Adipose tissue (tissue), 3 donors: ENCODE data around the gene PEX16. TPM values are rescaled to one million over a fixed set of nuclear protein-coding genes. Genes with fewer than 3 reads are reported as not detected.

Experiments
- H3K27ac ChIP-seq: one replicate; pipeline ENCODE4 v1.5.1; 2013; ENCODE audit warnings: low read depth, low read length
- WGBS, 3 donors: extraction: QIAGEN DNeasy Blood & Tissue Kit; methylation state at CpG; one replicate each; pipeline ENCODE4 v1.1.7; 2013; 5-methylcytosine and 5-hydroxymethylcytosine counted together
- polyA plus RNA-seq, 3 donors: library from polyadenylated mRNA; stranded (reverse); fragments of 200-250 nt; gene quantifications; one replicate each; pipeline ENCODE4 v1.2.3, GENCODE V29; 2013
- donor health status: healthy with polysubstance abuse.
- donor health status: Bipolar disorder and iron deficiency.
- donor health status: healthy.

PEX16 gene
- polyA plus RNA-seq, 3 donors = 17.9 to 40.8 (median 35.1) TPM

DNA sequence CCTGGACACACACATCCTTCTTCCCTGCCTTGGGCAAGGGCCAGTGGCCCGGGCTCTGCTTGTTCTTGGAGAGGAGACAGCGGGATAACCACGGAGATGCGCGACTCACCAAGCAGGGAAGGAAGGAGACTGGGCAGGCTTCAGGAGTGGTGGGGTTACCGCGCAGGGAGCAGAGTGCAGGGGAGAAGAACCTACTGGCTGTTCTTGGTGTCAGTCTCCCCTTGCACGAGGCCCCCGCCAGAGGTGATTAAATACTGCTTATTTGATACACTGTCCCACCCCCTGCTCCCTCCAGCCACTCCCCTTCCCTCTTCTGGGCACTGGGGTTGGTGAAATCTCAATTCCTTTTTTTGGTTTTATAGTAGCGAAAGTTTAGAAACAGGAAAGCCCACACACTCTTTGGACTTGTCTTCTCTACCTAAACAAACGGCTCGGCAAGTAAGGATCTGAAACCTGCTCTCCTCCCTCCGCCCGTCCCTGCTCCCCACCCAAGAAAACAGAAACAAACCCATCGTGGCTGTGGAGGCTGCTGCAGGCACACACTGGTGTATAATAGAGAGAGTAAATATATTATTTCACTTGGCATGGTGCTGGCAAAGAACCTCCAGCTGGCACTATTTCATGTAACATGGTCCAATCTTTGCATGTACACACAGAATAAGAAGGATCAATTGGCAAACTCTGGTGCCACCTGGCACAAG lies 15.6 kb upstream of the PEX16 start:
- no peak overlapping the region for H3K27ac ChIP-seq
- WGBS, 3 donors = 64 to 78% (median 74%) methylated on average over 15 of the region's 15 CpGs

GRCh38 chr11:45932217-45932616 lies 14.5 kb upstream of the PEX16 start:
- no peak overlapping the region for H3K27ac ChIP-seq
- 84 to 88% (median 88%) methylated on average over 8 of the region's 8 CpGs for WGBS, 3 donors

DNA sequence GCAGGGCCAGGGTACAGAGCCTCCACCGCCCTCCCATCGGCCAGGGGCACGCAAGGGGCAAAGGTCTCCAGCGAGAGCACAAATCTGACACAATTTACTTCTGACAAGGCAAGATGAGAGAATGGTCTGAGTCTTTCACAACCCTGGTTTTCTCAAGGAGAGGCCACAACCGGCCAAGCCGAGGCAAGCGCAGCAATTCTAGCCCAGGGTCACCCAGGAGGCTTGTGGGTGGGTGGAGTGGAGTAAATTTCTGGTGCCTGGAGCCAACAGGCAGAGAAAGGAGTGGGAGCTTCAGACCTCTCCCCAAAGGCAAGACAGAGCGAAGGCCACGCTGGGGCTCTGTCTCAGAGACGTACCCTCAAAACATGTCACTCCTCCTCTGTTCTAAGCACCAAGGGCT lies 14.1 kb upstream of the PEX16 start:
- WGBS, 3 donors = 59 to 83% (median 79%) methylated on average over 10 of the region's 10 CpGs
- no peak overlapping the region for H3K27ac ChIP-seq

GRCh38 chr11:45930951-45931570 lies 13.4 kb upstream of the PEX16 start:
- H3K27ac ChIP-seq = no peak overlapping the region
- WGBS, 3 donors = 83 to 89% (median 89%) methylated on average over 8 of the region's 8 CpGs

DNA sequence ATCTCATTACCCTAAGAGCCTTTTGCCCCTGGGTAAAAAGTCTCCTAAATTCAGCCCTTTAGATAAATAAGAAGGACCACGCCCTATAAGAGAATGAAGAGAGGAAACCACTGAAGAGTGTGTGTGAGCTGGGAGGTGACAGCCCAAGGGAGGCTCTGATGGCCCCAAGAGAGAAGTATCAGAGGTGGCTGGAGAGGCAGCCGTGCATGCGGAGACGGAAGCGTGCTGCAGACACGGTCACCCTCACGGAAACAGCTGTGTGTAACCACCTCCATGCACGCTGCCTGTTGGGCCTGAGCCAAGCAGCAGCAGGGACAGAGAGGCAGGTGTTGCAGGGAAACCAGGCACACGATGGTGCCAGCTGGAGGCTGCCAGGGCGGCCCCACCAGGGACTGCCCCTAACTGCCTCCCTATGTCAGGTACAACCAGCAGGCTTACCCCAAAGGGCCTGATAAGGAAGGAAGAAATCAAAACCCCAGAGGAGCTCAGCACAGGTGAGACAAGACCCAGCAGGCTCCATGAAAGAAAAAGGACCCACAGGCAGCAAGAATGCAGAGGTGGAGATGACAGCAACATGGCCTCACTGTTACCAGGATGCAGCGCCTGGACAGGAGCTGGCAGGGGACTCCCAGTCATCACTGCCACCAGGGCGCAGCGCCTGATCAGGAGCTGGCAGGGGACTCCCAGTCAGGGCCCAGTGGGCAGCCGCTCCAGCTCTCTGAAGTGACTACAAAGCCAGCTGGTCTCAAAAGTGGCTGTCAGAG lies 12.5 kb upstream of the PEX16 start:
- 45 to 69% (median 66%) methylated on average over 14 of the region's 14 CpGs for WGBS, 3 donors
- no peak overlapping the region for H3K27ac ChIP-seq

GRCh38 chr11:45929486-45930030 lies 11.9 kb upstream of the PEX16 start:
- 70 to 78% (median 73%) methylated on average over 10 of the region's 10 CpGs for WGBS, 3 donors
- no peak overlapping the region for H3K27ac ChIP-seq

GRCh38 chr11:45928535-45929215 lies 11.0 kb upstream of the PEX16 start:
- 74 to 81% (median 78%) methylated on average over 13 of the region's 13 CpGs for WGBS, 3 donors

GRCh38 chr11:45927684-45928413 lies 10.2 kb upstream of the PEX16 start:
- no peak overlapping the region for H3K27ac ChIP-seq
- WGBS, 3 donors = 90 to 96% (median 95%) methylated on average over 27 of the region's 27 CpGs

More at GRCh38 chr11:45928535-45929215, 11.0 kb upstream of the PEX16 start:
- no peak overlapping the region for H3K27ac ChIP-seq

DNA sequence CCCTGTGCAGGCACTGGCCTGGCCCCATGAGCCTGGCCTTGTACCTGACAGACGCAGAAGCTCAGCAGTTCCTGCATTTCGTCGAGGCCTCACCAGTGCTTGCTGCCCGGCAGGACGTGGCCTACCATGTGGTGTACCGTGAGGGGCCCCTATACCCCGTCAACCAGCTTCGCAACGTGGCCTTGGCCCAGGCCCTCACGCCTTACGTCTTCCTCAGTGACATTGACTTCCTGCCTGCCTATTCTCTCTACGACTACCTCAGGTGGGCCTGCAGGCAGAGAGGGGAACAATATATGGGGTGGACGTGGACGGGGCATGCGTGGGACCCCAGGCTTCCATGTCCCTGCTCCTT lies 9.6 kb upstream of the PEX16 start:
- H3K27ac ChIP-seq = no peak overlapping the region
- WGBS, 3 donors = 55 to 77% (median 62%) methylated on average over 15 of the region's 15 CpGs

DNA sequence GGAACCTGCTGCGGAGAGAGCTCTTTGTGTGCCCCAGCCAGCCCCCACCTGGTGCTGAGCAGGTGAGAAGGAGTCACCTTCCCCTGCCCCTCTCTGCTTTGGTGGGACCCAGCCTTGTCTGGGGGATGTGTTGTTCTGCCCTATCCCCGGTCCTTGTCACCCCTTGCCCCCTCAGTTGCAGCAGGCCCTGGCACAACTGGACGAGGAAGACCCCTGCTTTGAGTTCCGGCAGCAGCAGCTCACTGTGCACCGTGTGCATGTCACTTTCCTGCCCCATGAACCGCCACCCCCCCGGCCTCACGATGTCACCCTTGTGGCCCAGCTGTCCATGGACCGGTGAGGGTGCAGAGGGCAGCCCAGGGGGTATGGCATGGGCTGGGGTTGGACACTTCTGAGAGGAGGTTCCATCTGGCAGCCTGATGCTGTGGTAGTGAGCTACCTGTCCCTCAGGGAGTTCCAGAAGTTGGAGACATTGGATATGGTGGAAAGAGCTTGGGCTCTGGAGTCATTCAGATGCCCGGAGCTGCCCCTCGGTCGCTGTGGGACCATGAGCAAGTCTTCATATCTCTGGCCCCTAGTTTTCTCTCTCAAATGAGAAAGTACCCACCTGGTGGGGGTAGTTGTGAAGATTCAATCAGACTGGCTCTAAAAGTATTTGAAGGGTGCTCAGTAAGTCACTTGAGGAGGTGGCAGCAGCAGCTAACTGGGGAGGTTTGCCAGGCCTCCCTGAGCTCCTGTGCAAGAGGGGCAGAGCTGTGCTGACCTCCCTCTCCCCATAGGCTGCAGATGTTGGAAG lies 9.1 kb upstream of the PEX16 start:
- WGBS, 3 donors = 85 to 95% (median 88%) methylated on average over 12 of the region's 12 CpGs
- H3K27ac ChIP-seq = no peak overlapping the region

GRCh38 chr11:45926001-45926401 lies 8.3 kb upstream of the PEX16 start:
- no peak overlapping the region for H3K27ac ChIP-seq
- 69 to 84% (median 69%) methylated on average over 12 of the region's 12 CpGs for WGBS, 3 donors

- WGBS, 3 donors = 82 to 88% (median 88%) methylated on average over 3 of the region's 3 CpGs
- H3K27ac ChIP-seq = no peak overlapping the region
Measured at GRCh38 chr11:45925550-45925949, 7.9 kb upstream of the PEX16 start.

DNA sequence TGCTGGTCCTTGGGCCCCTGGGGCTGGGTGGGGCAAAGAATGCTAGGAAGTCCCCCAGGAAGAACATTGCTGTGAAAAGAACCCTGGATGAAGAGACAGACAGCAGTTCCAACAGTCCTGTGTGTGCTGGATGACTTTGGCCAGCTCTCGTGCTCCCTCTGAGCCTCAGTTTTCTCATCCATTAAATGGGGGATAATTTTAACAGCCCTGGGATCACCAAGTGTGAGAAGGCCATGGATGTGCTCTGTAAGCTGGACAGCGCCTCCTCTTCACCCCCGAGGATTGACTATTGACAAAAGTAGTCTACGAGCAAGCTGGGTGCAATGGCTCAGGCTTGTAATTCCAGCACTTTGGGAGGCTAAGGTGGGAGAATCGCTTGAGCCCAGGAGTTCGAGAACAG lies 7.2 kb upstream of the PEX16 start:
- WGBS, 3 donors = 90 to 94% (median 92%) methylated on average over 6 of the region's 6 CpGs
- H3K27ac ChIP-seq = no peak overlapping the region

GRCh38 chr11:45924036-45924915 lies 6.6 kb upstream of the PEX16 start:
- 75 to 85% (median 84%) methylated on average over 22 of the region's 22 CpGs for WGBS, 3 donors
- no peak overlapping the region for H3K27ac ChIP-seq

- 0 to 1% (median 1%) methylated on average over 31 to 72 of the region's 73 CpGs for WGBS, 3 donors
- H3K27ac ChIP-seq = no peak within 1 kb of the TSS
Measured at GRCh38 chr11:45922425-45923082, 4.9 kb upstream of the PEX16 start, which contains the start of gene LARGE2. Gene LARGE2 (plus strand): TSS chr11:45922656. CDS start chr11:45922883, 227 bp downstream.
